Measurements from ENCODE around the gene ZMYND8.

- TF ChIP-seq POLR2A (IDR thresholded peaks at IDR 0.05; ENCODE audit: low read depth, low read length) (no peak), POLR2AphosphoS5 (IDR thresholded peaks at IDR 0.05; ENCODE audit: low read depth, low read length) (no peak), TAF1 (IDR thresholded peaks at IDR 0.05; ENCODE audit: low read depth, low read length) (no peak)
These were observed 38.4 kb downstream of the ZMYND8 start for GRCh38 chr20:47318027-47318585.
